PC-9 (cell line): ENCODE results near the gene OR2J3. TPM values are rescaled to one million over a fixed set of nuclear protein-coding genes. Genes with fewer than 3 reads are reported as not detected.

Experiments used
- BruUV-seq: library from RNA; stranded (reverse); fragments of 400-500 nt; replicated peaks from 2 replicates; lab custom pipeline; 2021; lab: Mats Ljungman, UMichigan
- CTCF ChIA-PET: fragments of 300-600 bp; sonication (Branson Sonifier 250); formaldehyde crosslinking; loops from one replicate; lab custom pipeline; 2022; ENCODE audit warnings: antibody characterized with exemption; lab: Charles Lee
- POLR2A ChIA-PET: fragments of 300-600 bp; sonication (Branson Sonifier 250); formaldehyde crosslinking; loops from one replicate; lab custom pipeline; 2022; ENCODE audit warnings: antibody characterized with exemption; ENCODE audit not compliant: unreplicated experiment; lab: Charles Lee
- DNase-seq, 2 experiments: peaks; one replicate each; pipeline versions ENCODE4 v3.0.0 to v3.0.0-alpha.2; 2015 to 2022; ENCODE audit warnings: mixed read lengths in 1 of 2
- H2AFZ ChIP-seq: fragments of 200-600 bp; sonication (generic); 2 replicates; pipeline ENCODE4 v1.8.1; 2017; ENCODE audit warnings: antibody characterized with exemption
- H3F3A ChIP-seq: fragments of 200-600 bp; sonication (generic); 2 replicates; pipeline ENCODE4 v1.8.1; 2017; ENCODE audit warnings: antibody characterized with exemption, mild to moderate bottlenecking, low read depth; ENCODE audit not compliant: insufficient read depth
- H3K27ac ChIP-seq: fragments of 200-600 bp; sonication (generic); 2 replicates; pipeline ENCODE4 v1.6.1; 2016; ENCODE audit warnings: mixed run types
- H3K27me3 ChIP-seq: fragments of 200-600 bp; sonication (generic); 2 replicates; pipeline ENCODE4 v1.6.1; 2016; ENCODE audit warnings: low read depth, mixed run types; ENCODE audit not compliant: insufficient read depth
- H3K36me3 ChIP-seq: fragments of 200-600 bp; sonication (generic); 2 replicates; pipeline ENCODE4 v1.6.1; 2016; ENCODE audit warnings: low read depth, mixed run types
- H3K4me1 ChIP-seq: fragments of 200-600 bp; sonication (generic); replicated peaks from 2 replicates; pipeline ENCODE4 v1.6.1; 2016; ENCODE audit warnings: mixed run types; ENCODE audit not compliant: insufficient read depth
- H3K4me2 ChIP-seq: fragments of 200-600 bp; sonication (generic); 2 replicates; pipeline ENCODE4 v1.6.1; 2017; ENCODE audit warnings: mixed run types
- H3K4me3 ChIP-seq: fragments of 200-600 bp; sonication (generic); 2 replicates; pipeline ENCODE4 v1.6.1; 2016; ENCODE audit warnings: mixed run types
- H3K79me2 ChIP-seq: fragments of 200-600 bp; sonication (generic); 2 replicates; pipeline ENCODE4 v1.6.1; 2017; ENCODE audit warnings: low read depth, mixed run types
- H3K9me2 ChIP-seq: fragments of 200-600 bp; sonication (generic); 2 replicates; pipeline ENCODE4 v1.8.1; 2017; ENCODE audit warnings: mild to moderate bottlenecking; ENCODE audit not compliant: insufficient read depth
- H3K9me3 ChIP-seq: fragments of 200-600 bp; sonication (generic); 2 replicates; pipeline ENCODE4 v1.8.1; 2016; ENCODE audit warnings: low read depth; ENCODE audit not compliant: insufficient read depth
- H4K20me1 ChIP-seq: fragments of 200-600 bp; sonication (generic); 2 replicates; pipeline ENCODE4 v1.8.1; 2017; ENCODE audit not compliant: insufficient read depth
- EZH2 ChIP-seq: fragments of 200-600 bp; sonication (generic); IDR thresholded peaks from 2 replicates; pipeline ENCODE4 v1.8.0; 2017; ENCODE audit warnings: antibody characterized with exemption, low read depth
- intact Hi-C: fragments of 100-400 bp; cut with micrococcal nuclease; formaldehyde crosslinking; loops from one replicate; pipeline ENCODE4 v1.10.0; 2022; ENCODE audit not compliant: unreplicated experiment
- total RNA-seq: library from RNA; stranded (reverse); gene quantifications from 2 replicates; pipeline ENCODE4 v1.2.3, GENCODE V29; 2021
- TF ChIP-seq, protein P1 (sequence below): fragments of 200-600 bp; sonication (generic); conservative IDR thresholded peaks from 2 replicates; pipeline ENCODE4 v1.6.1; 2017; ENCODE audit warnings: mixed run types, antibody characterized with exemption, mild to moderate bottlenecking, moderate library complexity

OR2J3 gene
- total RNA-seq, 1 experiment from 2014 or later = not detected

- ChIA-PET POLR2A (no interaction called here), CTCF (no interaction called here)
- no TSS peak for BruUV-seq
- DNase-seq = no peak
- Histone ChIP-seq H3K79me2 (no peaks in the 10 kb centered on the region), H3K9me3 (no peaks in the 10 kb centered on the region), H3K4me1 (no peaks in the 10 kb centered on the region), H4K20me1 (no peaks in the 10 kb centered on the region), H3K27ac (no peak overlapping the region), H3K4me3 (no peak overlapping the region), H2AFZ (no peak overlapping the region), H3K4me2 (no peak overlapping the region), H3K9me2 (no peaks in the 10 kb centered on the region), H3K36me3 (no peaks in the 10 kb centered on the region), H3F3A (no peaks in the 10 kb centered on the region), H3K27me3 (no peaks in the 10 kb centered on the region)
- TF ChIP-seq, protein P1, sequence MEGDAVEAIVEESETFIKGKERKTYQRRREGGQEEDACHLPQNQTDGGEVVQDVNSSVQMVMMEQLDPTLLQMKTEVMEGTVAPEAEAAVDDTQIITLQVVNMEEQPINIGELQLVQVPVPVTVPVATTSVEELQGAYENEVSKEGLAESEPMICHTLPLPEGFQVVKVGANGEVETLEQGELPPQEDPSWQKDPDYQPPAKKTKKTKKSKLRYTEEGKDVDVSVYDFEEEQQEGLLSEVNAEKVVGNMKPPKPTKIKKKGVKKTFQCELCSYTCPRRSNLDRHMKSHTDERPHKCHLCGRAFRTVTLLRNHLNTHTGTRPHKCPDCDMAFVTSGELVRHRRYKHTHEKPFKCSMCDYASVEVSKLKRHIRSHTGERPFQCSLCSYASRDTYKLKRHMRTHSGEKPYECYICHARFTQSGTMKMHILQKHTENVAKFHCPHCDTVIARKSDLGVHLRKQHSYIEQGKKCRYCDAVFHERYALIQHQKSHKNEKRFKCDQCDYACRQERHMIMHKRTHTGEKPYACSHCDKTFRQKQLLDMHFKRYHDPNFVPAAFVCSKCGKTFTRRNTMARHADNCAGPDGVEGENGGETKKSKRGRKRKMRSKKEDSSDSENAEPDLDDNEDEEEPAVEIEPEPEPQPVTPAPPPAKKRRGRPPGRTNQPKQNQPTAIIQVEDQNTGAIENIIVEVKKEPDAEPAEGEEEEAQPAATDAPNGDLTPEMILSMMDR = no peak
- no peak for TF ChIP-seq EZH2
- intact Hi-C loops = no loop called here
Observed at GRCh38 chr6:29092957-29093356, 14.9 kb upstream of the OR2J3 start.

DNA sequence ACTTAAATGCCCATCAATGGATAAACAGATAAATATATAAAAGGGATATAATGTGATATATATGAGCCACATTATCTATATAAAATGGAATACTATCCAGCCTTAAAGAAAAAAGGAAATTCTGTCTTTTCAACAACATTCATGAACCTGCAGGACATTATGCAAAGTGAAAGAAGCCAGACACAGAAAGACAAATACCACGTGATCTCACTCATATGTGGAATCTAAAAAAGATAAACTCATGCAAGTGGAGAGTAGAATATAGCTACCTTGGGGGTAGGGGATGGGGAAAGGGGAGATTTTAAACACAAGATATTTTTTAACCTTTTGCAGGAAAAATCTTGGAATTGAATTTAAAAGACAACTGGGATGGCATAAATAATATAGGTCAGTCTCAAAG lies 10.1 kb upstream of the OR2J3 start:
- no TSS peak for BruUV-seq
- no peak for DNase-seq
- Histone ChIP-seq H3K4me3 (no peak overlapping the region), H3K27ac (no peak overlapping the region), H4K20me1 (no peaks in the 10 kb centered on the region), H3K9me3 (no peaks in the 10 kb centered on the region), H3K4me1 (no peaks in the 10 kb centered on the region), H2AFZ (no peak overlapping the region), H3F3A (no peaks in the 10 kb centered on the region), H3K9me2 (no peaks in the 10 kb centered on the region), H3K36me3 (no peaks in the 10 kb centered on the region), H3K4me2 (no peak overlapping the region), H3K27me3 (0 out of 2 replicates have a peak, but pooled peaks cover 10% of the 10 kb centered on the region), H3K79me2 (no peaks in the 10 kb centered on the region)
- CTCF ChIA-PET = interaction anchor here (0.7 kb wide), 1 partner anchor 354 kb away, joined by 3 read pairs; no protein-coding TSS in a partner anchor
- TF ChIP-seq EZH2 = no peak
- TF ChIP-seq, protein P1 = no peak
- POLR2A ChIA-PET = no interaction called here
- intact Hi-C loops = no loop called here

DNA sequence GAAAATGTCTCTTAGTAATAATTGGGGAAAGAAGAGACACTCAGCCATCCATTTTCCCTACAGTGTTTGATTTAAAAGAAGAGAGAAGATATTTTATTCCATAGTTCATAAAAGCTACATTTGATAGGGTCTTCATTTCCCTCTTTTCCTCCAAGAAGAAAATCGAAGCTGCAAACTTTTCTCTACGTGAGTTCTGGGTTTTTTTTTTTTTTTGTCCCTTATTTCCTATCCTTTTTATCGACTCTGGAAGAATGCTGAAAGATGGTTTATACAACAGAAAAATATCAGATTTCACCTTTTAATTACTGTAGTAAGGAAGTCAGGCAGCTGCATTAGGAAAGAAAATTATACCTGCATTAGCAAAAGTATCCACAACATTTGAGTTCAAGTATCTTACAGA lies 8.7 kb upstream of the OR2J3 start, which contains the start of gene OR2J1:
OR2J1 (plus strand) TSS at position 301 of the 400 bp plus-strand sequence. CDS start 1,453 bp downstream, outside the sequence.
- no peak within 1 kb of the TSS for H3K4me2 ChIP-seq

More for the DNA sequence above, 8.7 kb upstream of the OR2J3 start, which contains the start of gene OR2J1:
- ChIA-PET CTCF (no interaction called here), POLR2A (no interaction called here)
- Histone ChIP-seq H2AFZ (no peak within 1 kb of the TSS), H3K4me3 (no peak within 1 kb of the TSS), H3K79me2 (no peaks in the 10 kb centered on the region), H3K4me1 (no peaks in the 10 kb centered on the region), H3K36me3 (no peaks in the 10 kb centered on the region), H3K9me3 (no peaks in the 10 kb centered on the region), H3K27me3 (0 out of 2 replicates have a peak, but pooled peaks cover 19% of the 10 kb centered on the region), H3F3A (no peaks in the 10 kb centered on the region), H3K27ac (no peak within 1 kb of the TSS), H4K20me1 (no peaks in the 10 kb centered on the region), H3K9me2 (no peaks in the 10 kb centered on the region)
- TF ChIP-seq, protein P1 = no peak
- BruUV-seq = no TSS peak
- intact Hi-C loops = no loop called here
- DNase-seq = no peak
